CD4-positive, alpha-beta T cell treated with Interleukin-17A for 1 hour (primary cell): Measurements from ENCODE around the gene ENAM.
A peak's percentile ranks its signal among the peaks of the same experiment; 100 is the strongest.
"Not testable (repeated sequence)": the region's sequence is repeated elsewhere in the genome, so short reads cannot be mapped to it uniquely, and the experiment has no call there.

Experiments used
- DNase-seq: peaks from one replicate; pipeline ENCODE4 v3.0.0-alpha.2; 2020

Gene ENAM

DNA sequence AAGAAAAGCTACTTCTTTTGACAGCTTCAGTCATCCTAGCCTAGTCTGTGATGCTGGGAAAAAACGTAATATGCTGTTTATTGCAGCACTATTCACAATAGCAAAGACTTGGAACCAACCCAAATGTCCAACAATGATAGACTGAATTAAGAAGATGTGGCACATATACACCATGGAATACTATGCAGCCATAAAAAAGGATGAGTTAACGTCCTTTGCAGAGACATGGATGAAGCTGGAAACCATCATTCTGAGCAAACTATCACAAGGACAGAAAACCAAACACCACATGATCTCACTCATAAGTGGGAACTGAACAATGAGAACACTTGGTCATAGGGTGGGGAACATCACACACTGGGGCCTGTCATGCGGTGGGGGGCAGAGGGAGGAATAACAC is 53.6 kb downstream of the ENAM start:
- DNase-seq, result not testable (repeated sequence)

- DNase-seq, result peak; percentile 46
Measured at GRCh38 chr4:70687392-70687791, 58.8 kb downstream of the ENAM start.

- DNase-seq, result peak; percentile 95
Measured at GRCh38 chr4:70687821-70688794, 59.6 kb downstream of the ENAM start, which contains the start of gene UTP3. Gene UTP3 (plus strand): TSS chr4:70688532. CDS start chr4:70688678, 146 bp downstream.

- peak; percentile 16 for DNase-seq
Measured at GRCh38 chr4:70688795-70689231, 60.3 kb downstream of the ENAM start.

DNA sequence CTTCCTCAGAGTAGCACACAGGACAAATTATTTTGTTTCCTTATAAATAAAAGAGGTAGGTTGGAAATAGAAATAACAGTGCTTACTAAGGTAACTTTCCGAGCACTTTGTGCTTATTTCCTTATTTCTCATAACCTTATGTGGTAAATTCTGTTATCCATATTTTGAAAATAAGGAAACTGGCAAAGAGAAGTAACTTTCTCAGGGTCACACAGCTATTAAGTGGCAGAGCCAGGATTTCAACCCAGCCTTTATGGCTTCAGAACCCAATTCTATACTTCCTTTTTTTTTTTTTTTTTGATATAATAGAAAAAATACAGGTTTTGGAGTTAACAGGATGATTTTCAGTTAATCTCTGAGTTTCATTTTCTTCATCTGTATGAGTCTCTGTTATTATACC is 63.1 kb downstream of the ENAM start:
- no peak for DNase-seq

DNA sequence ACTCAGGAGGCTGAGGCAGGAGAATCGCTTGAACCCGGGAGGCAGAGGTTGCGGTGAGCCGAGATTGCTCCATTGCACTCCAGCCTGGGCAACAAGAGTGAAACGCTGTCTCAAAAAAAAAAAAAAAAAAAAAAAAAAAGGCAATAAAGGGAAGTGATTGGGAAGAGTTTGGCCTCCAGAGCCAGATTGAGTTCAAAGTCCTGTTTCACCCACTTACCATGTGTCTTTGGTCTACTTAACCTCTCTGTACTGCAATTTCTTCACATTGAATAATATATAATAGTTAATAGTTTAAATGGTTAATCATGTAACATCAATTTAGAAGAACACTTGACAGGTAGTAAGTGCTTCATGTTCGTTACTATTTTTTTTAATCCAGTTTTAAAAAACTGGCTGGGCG is 66.1 kb downstream of the ENAM start:
- DNase-seq, result not testable (repeated sequence)
